Spleen (tissue), 11 donors: ENCODE results near the gene FN1. TPM values are rescaled to one million over a fixed set of nuclear protein-coding genes. Genes with fewer than 3 reads are reported as not detected.

Experiments used
- DNase-seq: peaks from one replicate; pipeline ENCODE4 v3.0.0-alpha.2; 2020
- H3K27ac ChIP-seq, 8 donors: fragments of 200-600 bp; sonication (generic) in 7 of 8; 1 replicate in 4 of 8; 2 replicates in 4 of 8; pipeline versions ENCODE4 v1.5.0 to v1.8.0; 2016 to 2021; ENCODE audit warnings: inconsistent platforms in 4 of 8, mild to moderate bottlenecking in 4 of 8, moderate library complexity in 1 of 8
- H3K27me3 ChIP-seq, 7 donors: fragments of 200-600 bp; sonication (generic) in 6 of 7; replicated peaks in 1 of 7; 1 replicate in 4 of 7; 2 replicates in 3 of 7; pipeline versions ENCODE4 v1.5.0 to v1.8.0; 2016 to 2021; ENCODE audit warnings: inconsistent platforms in 3 of 7, mild to moderate bottlenecking in 1 of 7
- H3K36me3 ChIP-seq, 6 donors: fragments of 200-600 bp; sonication (generic) in 5 of 6; 1 replicate in 4 of 6; 2 replicates in 2 of 6; pipeline versions ENCODE4 v1.5.0 to v1.8.0; 2016 to 2021; ENCODE audit warnings: inconsistent platforms in 2 of 6
- H3K4me1 ChIP-seq, 6 donors: fragments of 200-600 bp; sonication (generic) in 5 of 6; 1 replicate in 3 of 6; 2 replicates in 3 of 6; pipeline versions ENCODE4 v1.5.0 to v1.8.0; 2016 to 2021; ENCODE audit warnings: inconsistent platforms in 3 of 6
- H3K4me3 ChIP-seq, 8 donors: fragments of 200-600 bp; sonication (generic) in 7 of 8; 1 replicate in 4 of 8; 2 replicates in 4 of 8; pipeline versions ENCODE4 v1.5.0 to v1.8.0; 2016 to 2021; ENCODE audit warnings: inconsistent platforms in 4 of 8, mild to moderate bottlenecking in 4 of 8, moderate library complexity in 2 of 8
- H3K9me3 ChIP-seq, 8 donors: fragments of 200-600 bp; sonication (generic) in 7 of 8; 1 replicate in 4 of 8; 2 replicates in 4 of 8; pipeline versions ENCODE4 v1.5.0 to v1.8.0; 2016 to 2021; ENCODE audit warnings: inconsistent platforms in 4 of 8
- CTCF ChIP-seq, 11 experiments: fragments of 200-600 bp in 7 of 11; fragments of 450-650 bp in 4 of 11; sonication (generic) in 4 of 11; IDR thresholded peaks in 8 of 11; conservative IDR thresholded peaks in 3 of 11; 1 replicate in 7 of 11; 2 replicates in 4 of 11; pipeline versions ENCODE4 v1.4.0 to v1.8.0; 2016 to 2021; ENCODE audit warnings: antibody characterized with exemption in 11 of 11, inconsistent platforms in 4 of 11, mild to moderate bottlenecking in 1 of 11
- POLR2A ChIP-seq, 3 donors: fragments of 450-650 bp; IDR thresholded peaks; one replicate each; pipeline ENCODE4 v1.5.1; 2017; ENCODE audit warnings: antibody characterized with exemption in 3 of 3, mild to moderate bottlenecking in 1 of 3
- POLR2AphosphoS5 ChIP-seq, 3 donors: sonication (generic); formaldehyde crosslinking; IDR thresholded peaks; one replicate each; pipeline ENCODE4 v1.5.1; 2017; ENCODE audit warnings: antibody characterized with exemption in 3 of 3
- WGBS, 5 donors: extraction: QIAGEN DNeasy Blood & Tissue Kit in 3 of 5; methylation state at CpG; one replicate each; pipeline versions ENCODE4 v1.1.5 to v1.1.7; 2013 to 2018; 5-methylcytosine and 5-hydroxymethylcytosine counted together
- intact Hi-C: fragments of 100-400 bp; cut with DNase I; formaldehyde crosslinking; loops from one replicate; pipeline ENCODE4 v1.15.0; 2023; ENCODE audit warnings: low total_unique reads
- polyA plus RNA-seq, 3 donors: library from polyadenylated mRNA; stranded (reverse); fragments of 200-250 nt; gene quantifications; one replicate each; pipeline ENCODE4 v1.2.1, GENCODE V29; 2013
- total RNA-seq, 7 donors: library from RNA; depleted of rRNA in 3 of 7; stranded (reverse); fragments of >200 nt in 3 of 7; fragmentation: NEBNext Ultra II Directional in 4 of 7; extraction: Animal tissue kit (Norgen Biotek cat#: 25700) in 4 of 7; gene quantifications; one replicate each; pipeline versions ENCODE4 v1.1.0 to v1.2.1, GENCODE V29; 2016 to 2021
- donor health status: healthy with polysubstance abuse.
- donor health status: DM: no; HTN: no; CAD: no; lungs with moderate emphysema.
- donor health status: DM: no; HTN: no; CAD: no.
- donor health status: Bipolar disorder and iron deficiency.
- donor health status: healthy.
- donor health status: DM: no; HTN: no; CAD: no.
- donor health status: DM: yes; HTN: yes; CAD: no.

The FN1 gene
- total and polyA plus RNA-seq, 10 donors: 28.0 to 104 (median 35.8) TPM

GRCh38 chr2:215379948-215380347, 55.9 kb downstream of the FN1 start:
- no peak overlapping the region for H3K27ac ChIP-seq
- no peaks in the 10 kb centered on the region for H3K9me3 ChIP-seq
- no peaks in the 10 kb centered on the region for H3K4me1 ChIP-seq
- peaks cover 0 to 5% (median 2%) of the 10 kb centered on the region in 6 donors for H3K36me3 ChIP-seq
- H3K27me3 ChIP-seq: no peaks in the 10 kb centered on the region
- no peak overlapping the region for H3K4me3 ChIP-seq
- DNase-seq: no peak
- WGBS, 5 donors: 93 to 98% (median 96%) methylated on average over 6 of the region's 6 CpGs
- intact Hi-C loops: no loop called here
- TF ChIP-seq CTCF (IDR thresholded peaks at IDR 0.05 in 8 of 11, conservative IDR thresholded peaks at IDR 0.05 in 3 of 11) (no peak), POLR2A (IDR thresholded peaks at IDR 0.05) (no peak), POLR2AphosphoS5 (IDR thresholded peaks at IDR 0.05) (no peak)

GRCh38 chr2:215379039-215379438, 56.8 kb downstream of the FN1 start:
- H3K27me3 ChIP-seq: no peaks in the 10 kb centered on the region
- H3K9me3 ChIP-seq: no peaks in the 10 kb centered on the region
- WGBS, 5 donors: 88 to 94% (median 91%) methylated on average over 7 of the region's 7 CpGs
- no peak overlapping the region for H3K27ac ChIP-seq
- H3K4me3 ChIP-seq: no peak overlapping the region
- TF ChIP-seq POLR2A (IDR thresholded peaks at IDR 0.05) (no peak), CTCF (IDR thresholded peaks at IDR 0.05 in 8 of 11, conservative IDR thresholded peaks at IDR 0.05 in 3 of 11) (no peak), POLR2AphosphoS5 (IDR thresholded peaks at IDR 0.05) (no peak)
- peaks cover 0 to 15% (median 2%) of the 10 kb centered on the region in 6 donors for H3K36me3 ChIP-seq
- H3K4me1 ChIP-seq: no peaks in the 10 kb centered on the region
- intact Hi-C loops: no loop called here
- no peak for DNase-seq

GRCh38 chr2:215378045-215378444, 57.8 kb downstream of the FN1 start:
- TF ChIP-seq CTCF (IDR thresholded peaks at IDR 0.05 in 8 of 11, conservative IDR thresholded peaks at IDR 0.05 in 3 of 11) (no peak), POLR2AphosphoS5 (IDR thresholded peaks at IDR 0.05) (no peak), POLR2A (IDR thresholded peaks at IDR 0.05) (no peak)
- WGBS, 5 donors: 88 to 98% (median 95%) methylated on average over 3 of the region's 3 CpGs
- no peak for DNase-seq
- H3K4me3 ChIP-seq: no peak overlapping the region
- no peaks in the 10 kb centered on the region for H3K9me3 ChIP-seq
- no peaks in the 10 kb centered on the region for H3K27me3 ChIP-seq
- intact Hi-C loops: no loop called here
- peaks cover 0 to 21% (median 2%) of the 10 kb centered on the region in 6 donors for H3K36me3 ChIP-seq
- H3K4me1 ChIP-seq: no peaks in the 10 kb centered on the region
- no peak overlapping the region for H3K27ac ChIP-seq

GRCh38 chr2:215377283-215377682, 58.6 kb downstream of the FN1 start:
- DNase-seq: no peak
- no peaks in the 10 kb centered on the region for H3K9me3 ChIP-seq
- no peak overlapping the region for H3K27ac ChIP-seq
- H3K4me3 ChIP-seq: no peak overlapping the region
- intact Hi-C loops: no loop called here
- no peaks in the 10 kb centered on the region for H3K4me1 ChIP-seq
- no peak for TF ChIP-seq POLR2A (IDR thresholded peaks at IDR 0.05)
- TF ChIP-seq CTCF (IDR thresholded peaks at IDR 0.05 in 8 of 11, conservative IDR thresholded peaks at IDR 0.05 in 3 of 11): no peak
- no peak for TF ChIP-seq POLR2AphosphoS5 (IDR thresholded peaks at IDR 0.05)
- H3K36me3 ChIP-seq: peaks cover 0 to 21% (median 2%) of the 10 kb centered on the region in 6 donors
- no peaks in the 10 kb centered on the region for H3K27me3 ChIP-seq
- 94 to 100% (median 96%) methylated on average over 2 of the region's 2 CpGs for WGBS, 5 donors
